Natural killer cell (primary cell): ENCODE data around the gene LAMTOR1. TPM values are rescaled to one million over a fixed set of nuclear protein-coding genes. Genes with fewer than 3 reads are reported as not detected.

Experiments used
- ATAC-seq, 3 donors: fragments of 150-1000 bp in 2 of 3; fragments of 200-7000 bp in 1 of 3; cut with Tn5 transposase; 1 replicate in 1 of 3; 2 replicates in 2 of 3; pipeline ENCODE4 v1.10.0; 2021; ENCODE audit warnings: mild to moderate bottlenecking in 2 of 3, moderate library complexity in 2 of 3
- DNase-seq, 2 donors: peaks; one replicate each; pipeline versions ENCODE4 v3.0.0 to v3.0.0-alpha.2; 2013 to 2021; ENCODE audit warnings: mixed read lengths in 1 of 2
- H3K27ac ChIP-seq: one replicate; pipeline ENCODE4 v1.5.1; 2013; ENCODE audit warnings: mild to moderate bottlenecking, low read length
- H3K27me3 ChIP-seq: one replicate; pipeline ENCODE4 v1.6.1; 2013; ENCODE audit warnings: low read length; ENCODE audit not compliant: control insufficient read depth, insufficient read depth
- H3K36me3 ChIP-seq: one replicate; pipeline ENCODE4 v1.6.1; 2013; ENCODE audit warnings: low read length; ENCODE audit not compliant: control insufficient read depth, insufficient read depth
- H3K4me1 ChIP-seq: one replicate; pipeline ENCODE4 v1.6.1; 2013; ENCODE audit warnings: low read length; ENCODE audit not compliant: control insufficient read depth, insufficient read depth
- H3K4me3 ChIP-seq: one replicate; pipeline ENCODE4 v1.5.1; 2013; ENCODE audit warnings: low read length
- H3K9me3 ChIP-seq: one replicate; pipeline ENCODE4 v1.6.1; 2013; ENCODE audit warnings: low read length; ENCODE audit not compliant: control insufficient read depth, insufficient read depth
- H3K27ac Mint-ChIP-seq, 2 donors: one replicate each; pipeline ENCODE4 v1.8.0; 2022; ENCODE audit warnings: mild to moderate bottlenecking in 2 of 2, mixed read lengths in 2 of 2, moderate library complexity in 1 of 2
- H3K27me3 Mint-ChIP-seq, 2 donors: one replicate each; pipeline ENCODE4 v1.8.0; 2022; ENCODE audit warnings: low read depth in 2 of 2, mixed read lengths in 2 of 2
- H3K36me3 Mint-ChIP-seq: one replicate; pipeline ENCODE4 v1.8.0; 2022; ENCODE audit warnings: mixed read lengths
- H3K4me1 Mint-ChIP-seq, 2 donors: one replicate each; pipeline ENCODE4 v1.8.0; 2022; ENCODE audit warnings: mixed read lengths in 2 of 2
- H3K4me3 Mint-ChIP-seq: one replicate; pipeline ENCODE4 v1.8.0; 2022; ENCODE audit warnings: mild to moderate bottlenecking, moderate library complexity, mixed read lengths
- H3K9me3 Mint-ChIP-seq, 2 donors: one replicate each; pipeline ENCODE4 v1.8.0; 2022; ENCODE audit warnings: mixed read lengths in 2 of 2
- WGBS: methylation state at CpG from one replicate; pipeline ENCODE4 v1.1.7; 2013; ENCODE audit warnings: missing lambda C conversion rate; ENCODE audit not compliant: insufficient coverage; 5-methylcytosine and 5-hydroxymethylcytosine counted together
- intact Hi-C: fragments of 100-400 bp; cut with micrococcal nuclease; formaldehyde crosslinking; loops from one replicate; pipeline ENCODE4 v1.14.2; 2022
- total RNA-seq, 4 donors: library from RNA; stranded (reverse); fragments of 120-200 nt in 1 of 4; gene quantifications; one replicate each; pipeline versions ENCODE4 v1.2.3 to v1.2.4, GENCODE V29; 2013 to 2022
- TF ChIP-seq, protein P1 (sequence below): fragments of 200-600 bp; IDR thresholded peaks from one replicate; pipeline ENCODE4 v1.8.0; 2022; ENCODE audit warnings: antibody characterized with exemption

Gene LAMTOR1
- 10 to 100 TPM; 55.5 to 62.9 (median 56.2) TPM for total RNA-seq
- total RNA-seq (2013): 77.4 TPM

DNA sequence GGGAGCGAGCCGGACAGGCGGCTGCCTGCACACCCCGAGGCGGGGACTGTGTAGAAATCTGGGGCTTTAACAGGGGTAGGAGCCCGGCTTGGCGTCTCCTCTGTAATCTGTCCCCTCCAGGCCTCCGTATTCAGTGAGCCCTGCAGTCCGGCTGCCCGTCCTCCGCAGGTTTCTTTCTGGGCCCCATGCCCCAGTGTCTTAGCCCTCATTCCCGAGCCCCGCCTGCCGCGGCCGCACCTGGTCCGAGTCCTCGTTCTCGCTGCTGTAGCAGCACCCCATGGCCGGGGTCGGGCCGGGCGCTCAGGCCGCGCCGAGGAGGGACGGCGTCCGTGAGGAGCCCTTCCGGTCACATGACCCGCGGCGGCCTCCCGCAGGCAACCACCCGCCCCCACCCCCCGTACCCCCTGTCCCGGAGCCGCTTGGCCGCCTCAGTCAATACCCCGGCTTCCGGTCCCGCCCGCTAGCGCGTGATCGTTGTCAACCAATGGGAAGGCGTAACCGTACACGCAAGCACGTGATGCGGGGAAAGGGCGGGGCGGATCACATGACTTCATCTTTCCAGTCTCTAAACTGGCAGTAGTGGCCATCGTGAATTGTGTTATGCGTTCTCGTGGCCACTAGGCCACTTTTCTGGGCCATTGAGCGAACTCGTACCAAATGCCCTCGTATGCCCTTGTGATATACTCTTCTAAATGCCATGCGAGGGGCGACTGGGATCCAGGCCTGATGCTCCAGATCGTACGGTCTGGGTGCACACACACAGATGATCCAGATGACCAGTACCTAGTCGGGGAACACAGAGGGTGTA is at the start of gene LAMTOR1:
Gene LAMTOR1, minus strand, starts transcription at position 352 of the 808 bp plus-strand sequence. Its CDS starts 73 bp downstream, at position 279.
- DNase-seq (peak; percentile 97 to 99), ATAC-seq (peak; percentile 95 to 98 (median 98))
- Mint-ChIP-seq H3K27ac (peak within 1 kb of the TSS; percentile 89 to 91), H3K27me3 (no peaks in the 10 kb centered on the region), H3K4me3 (peak within 1 kb of the TSS; percentile 94), H3K4me1 (peaks cover 43 to 45% of the 10 kb centered on the region in 2 donors), H3K36me3 (no peaks in the 10 kb centered on the region), H3K9me3 (no peaks in the 10 kb centered on the region)
- WGBS: 5% methylated on average over 63 of the region's 64 CpGs
- TF ChIP-seq, protein P1, sequence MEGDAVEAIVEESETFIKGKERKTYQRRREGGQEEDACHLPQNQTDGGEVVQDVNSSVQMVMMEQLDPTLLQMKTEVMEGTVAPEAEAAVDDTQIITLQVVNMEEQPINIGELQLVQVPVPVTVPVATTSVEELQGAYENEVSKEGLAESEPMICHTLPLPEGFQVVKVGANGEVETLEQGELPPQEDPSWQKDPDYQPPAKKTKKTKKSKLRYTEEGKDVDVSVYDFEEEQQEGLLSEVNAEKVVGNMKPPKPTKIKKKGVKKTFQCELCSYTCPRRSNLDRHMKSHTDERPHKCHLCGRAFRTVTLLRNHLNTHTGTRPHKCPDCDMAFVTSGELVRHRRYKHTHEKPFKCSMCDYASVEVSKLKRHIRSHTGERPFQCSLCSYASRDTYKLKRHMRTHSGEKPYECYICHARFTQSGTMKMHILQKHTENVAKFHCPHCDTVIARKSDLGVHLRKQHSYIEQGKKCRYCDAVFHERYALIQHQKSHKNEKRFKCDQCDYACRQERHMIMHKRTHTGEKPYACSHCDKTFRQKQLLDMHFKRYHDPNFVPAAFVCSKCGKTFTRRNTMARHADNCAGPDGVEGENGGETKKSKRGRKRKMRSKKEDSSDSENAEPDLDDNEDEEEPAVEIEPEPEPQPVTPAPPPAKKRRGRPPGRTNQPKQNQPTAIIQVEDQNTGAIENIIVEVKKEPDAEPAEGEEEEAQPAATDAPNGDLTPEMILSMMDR: peak; percentile 45
- intact Hi-C loops: loop anchor here (1.0 kb wide), 2 partner anchors 9 to 23 kb away; partner anchors contain the start of genes ANAPC15, LRRC51 and NUMA1
- H3K27me3 ChIP-seq: no peaks in the 10 kb centered on the region
- H3K27ac ChIP-seq: peak within 1 kb of the TSS; percentile 90
- H3K4me3 ChIP-seq: peak within 1 kb of the TSS; percentile 84
- H3K9me3 ChIP-seq: no peaks in the 10 kb centered on the region
- peaks cover 12% of the 10 kb centered on the region for H3K36me3 ChIP-seq
- H3K4me1 ChIP-seq: peaks cover 31% of the 10 kb centered on the region

DNA sequence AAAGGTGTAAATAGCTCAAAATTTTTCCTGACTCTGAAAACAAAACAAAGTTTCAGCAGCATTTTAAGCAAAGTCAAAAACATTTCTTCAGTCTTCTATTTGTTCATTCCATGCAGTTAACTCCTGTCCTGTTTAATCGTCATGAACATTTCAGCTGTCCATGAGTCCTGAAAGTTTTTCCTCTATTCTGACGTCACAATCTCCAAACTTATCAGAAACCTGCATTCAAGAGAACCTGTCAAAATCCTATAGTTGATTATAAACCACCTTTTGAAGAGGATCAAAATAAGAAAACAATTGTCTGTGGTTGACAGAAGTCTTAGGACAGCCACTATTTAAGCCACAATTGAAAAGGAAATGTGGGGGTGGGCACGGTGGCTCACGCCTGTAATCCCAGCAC is 47.8 kb upstream of the LAMTOR1 start:
- 57% methylated on average over 3 of the region's 4 CpGs for WGBS

DNA sequence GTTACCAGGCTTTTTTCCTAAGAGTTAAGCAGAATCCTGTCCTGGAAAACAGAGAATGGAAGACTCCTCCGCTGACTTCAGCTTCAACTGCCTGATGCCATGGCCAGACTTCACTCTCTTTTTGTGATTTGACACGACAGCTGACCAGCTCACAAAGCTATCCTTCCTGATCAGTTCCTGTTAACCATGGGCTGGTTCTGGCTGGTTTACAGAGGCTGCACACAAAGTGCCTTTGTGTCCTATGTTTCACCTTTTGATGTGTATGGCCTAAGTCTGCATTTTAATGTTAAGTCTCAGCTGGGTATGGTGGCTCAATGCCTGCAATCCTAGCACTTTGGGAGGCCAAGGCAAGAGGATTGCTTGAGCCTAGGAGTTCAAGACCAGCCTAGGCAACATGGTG is 43.5 kb upstream of the LAMTOR1 start:
- ATAC-seq (no peak), DNase-seq (no peak)
- WGBS: 39% methylated on average over 2 of the region's 2 CpGs
- Histone ChIP-seq H3K27ac (no peak overlapping the region), H3K9me3 (no peaks in the 10 kb centered on the region), H3K4me3 (no peak overlapping the region), H3K27me3 (no peaks in the 10 kb centered on the region), H3K36me3 (no peaks in the 10 kb centered on the region), H3K4me1 (peaks cover 3% of the 10 kb centered on the region)
- Mint-ChIP-seq H3K4me3 (no peak overlapping the region), H3K27ac (no peak overlapping the region), H3K36me3 (no peaks in the 10 kb centered on the region), H3K9me3 (no peaks in the 10 kb centered on the region), H3K27me3 (peaks cover 0 to 1% of the 10 kb centered on the region in 2 donors), H3K4me1 (peaks cover 4% of the 10 kb centered on the region in 2 donors)
- TF ChIP-seq, protein P1: no peak
- intact Hi-C loops: no loop called here

More for the DNA sequence above, 47.8 kb upstream of the LAMTOR1 start:
- no peak overlapping the region for H3K4me3 ChIP-seq
- no peaks in the 10 kb centered on the region for H3K4me1 ChIP-seq
- no peaks in the 10 kb centered on the region for H3K36me3 Mint-ChIP-seq
- no peaks in the 10 kb centered on the region for H3K9me3 Mint-ChIP-seq
- intact Hi-C loops: no loop called here
- H3K4me1 Mint-ChIP-seq: no peaks in the 10 kb centered on the region
- H3K27ac Mint-ChIP-seq: no peak overlapping the region
- no peak overlapping the region for H3K4me3 Mint-ChIP-seq
- ATAC-seq: no peak
- TF ChIP-seq, protein P1: no peak
- no peak overlapping the region for H3K27ac ChIP-seq
- H3K9me3 ChIP-seq: no peaks in the 10 kb centered on the region
- no peaks in the 10 kb centered on the region for H3K36me3 ChIP-seq
- H3K27me3 ChIP-seq: no peaks in the 10 kb centered on the region
- H3K27me3 Mint-ChIP-seq: peaks cover 0 to 4% of the 10 kb centered on the region in 2 donors
- DNase-seq: no peak
